ENCODE results near the gene ARHGAP24.
"Not testable (repeated sequence)": the region's sequence is repeated elsewhere in the genome, so short reads cannot be mapped to it uniquely, and the experiment has no call there.

ARHGAP24 gene

DNA sequence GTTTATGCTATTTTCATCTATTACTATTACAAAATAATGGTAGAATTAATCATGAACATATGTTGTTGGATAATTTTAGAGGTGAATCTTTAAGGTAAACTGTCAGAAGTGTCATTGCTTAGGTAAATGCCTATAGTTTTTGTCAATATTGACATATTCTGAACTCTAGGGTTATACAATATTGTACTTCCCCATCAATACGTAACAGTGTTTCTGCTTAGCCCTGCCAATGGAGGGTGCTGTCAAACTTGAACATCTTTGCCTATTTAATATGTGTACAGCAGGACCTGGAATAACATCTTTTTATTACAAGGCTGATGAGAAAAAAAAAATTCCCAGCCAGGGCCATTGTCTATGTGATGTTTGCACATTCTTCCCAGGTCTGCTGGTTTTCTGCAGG is 40.8 kb downstream of the ARHGAP24 start:
- no peak for TF ChIP-seq POLR2A (IDR thresholded peaks at IDR 0.05; ENCODE audit: low read depth, low read length)
- no peak for FAIRE-seq
- no peak for DNase-seq (ENCODE audit: insufficient read length, low spot score)

- DNase-seq (ENCODE audit: insufficient read length, low spot score) = not testable (repeated sequence)
Measured at GRCh38 chr4:85518526-85518925, 43.6 kb downstream of the ARHGAP24 start.

GRCh38 chr4:85520765-85521749 is 46.1 kb downstream of the ARHGAP24 start:
- FAIRE-seq (no peak), DNase-seq (ENCODE audit: insufficient read length, low spot score) (no peak)
- no peak for TF ChIP-seq POLR2A (IDR thresholded peaks at IDR 0.05; ENCODE audit: low read depth, low read length)

More at GRCh38 chr4:85518526-85518925, 43.6 kb downstream of the ARHGAP24 start:
- FAIRE-seq = not testable (repeated sequence)

- FAIRE-seq (no peak), DNase-seq (ENCODE audit: insufficient read length, low spot score) (no peak)
- TF ChIP-seq POLR2A (IDR thresholded peaks at IDR 0.05; ENCODE audit: low read depth, low read length) = no peak
Measured at GRCh38 chr4:85522277-85522676, 47.3 kb downstream of the ARHGAP24 start.

DNA sequence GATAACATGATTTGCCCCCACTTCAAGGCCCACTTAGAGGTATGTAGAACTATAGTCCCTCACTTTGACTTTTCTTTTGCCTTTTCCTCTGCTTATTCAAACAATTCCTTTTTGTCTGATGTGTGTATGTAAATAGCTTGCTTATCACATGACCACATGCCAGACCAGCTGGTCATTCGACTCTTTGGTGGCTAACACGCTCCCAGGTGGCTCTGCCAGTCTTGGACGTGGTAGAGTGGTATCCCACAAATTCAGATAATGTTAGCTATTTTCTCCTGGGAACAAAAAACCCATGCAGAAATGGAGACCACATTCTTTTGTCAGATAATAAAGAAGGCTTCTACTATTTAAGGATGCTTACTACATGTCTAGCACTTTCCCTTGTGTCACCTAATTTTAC is 47.9 kb downstream of the ARHGAP24 start:
- FAIRE-seq (no peak), DNase-seq (ENCODE audit: insufficient read length, low spot score) (no peak)
- no peak for TF ChIP-seq POLR2A (IDR thresholded peaks at IDR 0.05; ENCODE audit: low read depth, low read length)

- FAIRE-seq (no peak), DNase-seq (ENCODE audit: insufficient read length, low spot score) (no peak)
- TF ChIP-seq POLR2A (IDR thresholded peaks at IDR 0.05; ENCODE audit: low read depth, low read length) = no peak
Measured at GRCh38 chr4:85527815-85528214, 52.9 kb downstream of the ARHGAP24 start.

GRCh38 chr4:85531560-85532341 is 56.8 kb downstream of the ARHGAP24 start:
- TF ChIP-seq POLR2A (IDR thresholded peaks at IDR 0.05; ENCODE audit: low read depth, low read length) = no peak
- DNase-seq (ENCODE audit: insufficient read length, low spot score) = no peak
- no peak for FAIRE-seq

- no peak for TF ChIP-seq POLR2A (IDR thresholded peaks at IDR 0.05; ENCODE audit: low read depth, low read length)
- FAIRE-seq (no peak), DNase-seq (ENCODE audit: insufficient read length, low spot score) (no peak)
Measured at GRCh38 chr4:85534120-85534519, 59.2 kb downstream of the ARHGAP24 start.

- DNase-seq (ENCODE audit: insufficient read length, low spot score) (no peak), FAIRE-seq (no peak)
- no peak for TF ChIP-seq POLR2A (IDR thresholded peaks at IDR 0.05; ENCODE audit: low read depth, low read length)
Measured at GRCh38 chr4:85543832-85544231, 68.9 kb downstream of the ARHGAP24 start.

GRCh38 chr4:85544751-85545150 is 69.8 kb downstream of the ARHGAP24 start:
- FAIRE-seq (no peak), DNase-seq (ENCODE audit: insufficient read length, low spot score) (no peak)
- TF ChIP-seq POLR2A (IDR thresholded peaks at IDR 0.05; ENCODE audit: low read depth, low read length) = no peak

DNA sequence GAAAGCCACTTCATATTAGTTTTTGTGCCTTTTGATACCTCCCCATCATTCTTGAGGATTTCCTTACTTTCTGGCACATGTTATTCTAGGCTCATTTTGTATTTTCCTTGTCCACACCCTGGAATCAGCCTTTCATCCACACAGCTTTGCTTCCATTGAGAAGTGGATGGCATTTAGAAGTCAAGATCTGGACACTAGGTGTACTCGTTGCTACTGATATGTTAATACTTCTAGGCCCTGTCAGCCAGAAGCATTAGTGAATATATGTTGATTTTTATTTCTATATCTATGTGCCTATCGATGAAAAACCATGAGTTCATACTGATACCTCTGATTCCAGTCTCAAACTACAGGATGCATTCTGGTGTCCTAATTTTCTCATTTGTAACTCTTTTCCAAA is 73.2 kb downstream of the ARHGAP24 start:
- TF ChIP-seq POLR2A (IDR thresholded peaks at IDR 0.05; ENCODE audit: low read depth, low read length) = no peak
- no peak for FAIRE-seq
- no peak for DNase-seq (ENCODE audit: insufficient read length, low spot score)

GRCh38 chr4:85548841-85549240 is 73.9 kb downstream of the ARHGAP24 start:
- FAIRE-seq (no peak), DNase-seq (ENCODE audit: insufficient read length, low spot score) (no peak)
- TF ChIP-seq POLR2A (IDR thresholded peaks at IDR 0.05; ENCODE audit: low read depth, low read length) = no peak

- TF ChIP-seq POLR2A (IDR thresholded peaks at IDR 0.05; ENCODE audit: low read depth, low read length) = no peak
- FAIRE-seq (no peak), DNase-seq (ENCODE audit: insufficient read length, low spot score) (no peak)
Measured at GRCh38 chr4:85555206-85555605, 80.3 kb downstream of the ARHGAP24 start.

- no peak for FAIRE-seq
- no peak for DNase-seq (ENCODE audit: insufficient read length, low spot score)
- no peak for TF ChIP-seq POLR2A (IDR thresholded peaks at IDR 0.05; ENCODE audit: low read depth, low read length)
Measured at GRCh38 chr4:85556283-85556682, 81.3 kb downstream of the ARHGAP24 start.
